Ishikawa (cell line): ENCODE measurements around the gene APELA.

Experiments used
- CEBPB ChIP-seq: IDR thresholded peaks from 2 replicates; pipeline ENCODE4 v1.6.1; 2012
- CREB1 ChIP-seq: IDR thresholded peaks from 2 replicates; pipeline ENCODE4 v1.6.1; 2012; ENCODE audit warnings: low read depth
- EGR1 ChIP-seq: IDR thresholded peaks from 2 replicates; pipeline ENCODE4 v1.6.1; 2012
- EP300 ChIP-seq: IDR thresholded peaks from 2 replicates; pipeline ENCODE4 v1.6.1; 2012; ENCODE audit warnings: borderline replicate concordance
- FOXM1 ChIP-seq: IDR thresholded peaks from 2 replicates; pipeline ENCODE4 v1.6.1; 2012; ENCODE audit warnings: low read depth, borderline replicate concordance
- MAX ChIP-seq: IDR thresholded peaks from 2 replicates; pipeline ENCODE4 v1.6.1; 2012
- NFIC ChIP-seq: IDR thresholded peaks from 2 replicates; pipeline ENCODE4 v1.6.1; 2012
- RAD21 ChIP-seq: IDR thresholded peaks from 2 replicates; pipeline ENCODE4 v1.6.1; 2012; ENCODE audit warnings: low read depth
- REST ChIP-seq: IDR thresholded peaks from 2 replicates; pipeline ENCODE4 v1.6.1; 2012; ENCODE audit warnings: low read depth, mild to moderate bottlenecking
- TAF1 ChIP-seq: IDR thresholded peaks from 2 replicates; pipeline ENCODE4 v1.6.1; 2012; ENCODE audit warnings: low read depth, mild to moderate bottlenecking
- TCF12 ChIP-seq: IDR thresholded peaks from 2 replicates; pipeline ENCODE4 v1.6.1; 2012; ENCODE audit warnings: low read depth
- TEAD4 ChIP-seq: IDR thresholded peaks from 2 replicates; pipeline ENCODE4 v1.6.1; 2012
- USF1 ChIP-seq: IDR thresholded peaks from 2 replicates; pipeline ENCODE4 v1.6.1; 2012
- YY1 ChIP-seq: IDR thresholded peaks from 2 replicates; pipeline ENCODE4 v1.6.1; 2012; ENCODE audit warnings: low read depth
- ZBTB7A ChIP-seq: IDR thresholded peaks from 2 replicates; pipeline ENCODE4 v1.6.1; 2012; ENCODE audit warnings: low read depth

The APELA gene

GRCh38 chr4:164871673-164872072, 5.3 kb upstream of the APELA start:
- TF ChIP-seq TAF1 (no peak), EGR1 (no peak), REST (no peak), CREB1 (no peak), RAD21 (no peak), TEAD4 (no peak), FOXM1 (no peak), USF1 (no peak), EP300 (no peak), NFIC (no peak), CEBPB (no peak), TCF12 (no peak), ZBTB7A (no peak), YY1 (no peak), MAX (no peak)

- TF ChIP-seq EP300, result no peak
- TF ChIP-seq TCF12, result no peak
- TF ChIP-seq NFIC, result no peak
- TF ChIP-seq ZBTB7A, result no peak
- TF ChIP-seq YY1, result no peak
- no peak for TF ChIP-seq EGR1
- no peak for TF ChIP-seq CEBPB
- TF ChIP-seq RAD21, result no peak
- no peak for TF ChIP-seq MAX
- no peak for TF ChIP-seq FOXM1
- TF ChIP-seq TEAD4, result no peak
- TF ChIP-seq CREB1, result no peak
- TF ChIP-seq REST, result no peak
- no peak for TF ChIP-seq USF1
- no peak for TF ChIP-seq TAF1
Observed at GRCh38 chr4:164872481-164872880, 4.5 kb upstream of the APELA start.

- TF ChIP-seq TCF12 (no peak), CEBPB (no peak), TEAD4 (peak; percentile 32; the same call in 1 of the 2 replicates)
Observed at GRCh38 chr4:164874789-164875188, 2.2 kb upstream of the APELA start.

- TF ChIP-seq CREB1 (no peak), EP300 (no peak), TAF1 (no peak), FOXM1 (no peak), MAX (no peak), USF1 (no peak), REST (no peak), CEBPB (no peak), RAD21 (no peak), NFIC (no peak), ZBTB7A (no peak), YY1 (no peak), EGR1 (no peak), TEAD4 (no peak), TCF12 (no peak)
Observed at GRCh38 chr4:164880489-164881262, 3.7 kb downstream of the APELA start.
